HG03064 (cell line): ENCODE results near the gene AKAP11.
"Not testable (repeated sequence)": the region's sequence is repeated elsewhere in the genome, so short reads cannot be mapped to it uniquely, and the experiment has no call there.

Experiments
- ATAC-seq: cut with Tn5 transposase; IDR thresholded peaks from one replicate; pipeline ENCODE4 v1.9.1; 2021; ENCODE audit warnings: low read depth; ENCODE audit not compliant: unreplicated experiment

AKAP11 gene

GRCh38 chr13:42272115-42272803 is at the start of gene AKAP11:
Gene AKAP11, plus strand, starts transcription at chr13:42272152. Its CDS starts 14,197 bp downstream, at chr13:42286349.
- peak; percentile 23 for ATAC-seq

- ATAC-seq: no peak
These were observed 48.3 kb upstream of the AKAP11 start for GRCh38 chr13:42223681-42224080.

GRCh38 chr13:42225051-42225450 is 46.9 kb upstream of the AKAP11 start:
- ATAC-seq: no peak

- not testable (repeated sequence) for ATAC-seq
These were observed 45.2 kb upstream of the AKAP11 start for GRCh38 chr13:42226759-42227158.

GRCh38 chr13:42228527-42228926 is 43.4 kb upstream of the AKAP11 start:
- ATAC-seq: no peak

- ATAC-seq: no peak
These were observed 42.7 kb upstream of the AKAP11 start for GRCh38 chr13:42229287-42229686.

GRCh38 chr13:42232671-42233070 is 39.3 kb upstream of the AKAP11 start:
- ATAC-seq: no peak

GRCh38 chr13:42233726-42234125 is 38.2 kb upstream of the AKAP11 start:
- ATAC-seq: no peak

- no peak for ATAC-seq
These were observed 32.8 kb upstream of the AKAP11 start for GRCh38 chr13:42239161-42239560.

GRCh38 chr13:42239644-42240043 is 32.3 kb upstream of the AKAP11 start:
- no peak for ATAC-seq

- no peak for ATAC-seq
These were observed 25.4 kb upstream of the AKAP11 start for GRCh38 chr13:42246541-42246940.

- ATAC-seq: no peak
These were observed 24.1 kb upstream of the AKAP11 start for GRCh38 chr13:42247883-42248282.

- ATAC-seq: no peak
These were observed 16.1 kb upstream of the AKAP11 start for GRCh38 chr13:42255886-42256285.

- ATAC-seq: no peak
These were observed 13.2 kb upstream of the AKAP11 start for GRCh38 chr13:42258747-42259146.

GRCh38 chr13:42259515-42259914 is 12.4 kb upstream of the AKAP11 start:
- no peak for ATAC-seq

GRCh38 chr13:42260903-42261654 is 10.9 kb upstream of the AKAP11 start:
- ATAC-seq: no peak

GRCh38 chr13:42266473-42266872 is 5.5 kb upstream of the AKAP11 start:
- ATAC-seq: no peak

- ATAC-seq: no peak
These were observed 1.6 kb upstream of the AKAP11 start for GRCh38 chr13:42270160-42270856.

GRCh38 chr13:42270857-42271215 is 1.1 kb upstream of the AKAP11 start:
- ATAC-seq: no peak

- ATAC-seq: peak; percentile 75
These were observed 426 bp upstream of the AKAP11 start for GRCh38 chr13:42271337-42272114.

GRCh38 chr13:42272804-42273175 is 838 bp downstream of the AKAP11 start:
- no peak for ATAC-seq
